GM21619 (cell line): ENCODE results near the gene HAGHL.
A peak's percentile ranks its signal among the peaks of the same experiment; 100 is the strongest.
"Not testable (repeated sequence)": the region's sequence is repeated elsewhere in the genome, so short reads cannot be mapped to it uniquely, and the experiment has no call there.

Experiments
- ATAC-seq: cut with Tn5 transposase; IDR thresholded peaks from one replicate; pipeline ENCODE4 v1.9.1; 2021; ENCODE audit not compliant: unreplicated experiment

The HAGHL gene

DNA sequence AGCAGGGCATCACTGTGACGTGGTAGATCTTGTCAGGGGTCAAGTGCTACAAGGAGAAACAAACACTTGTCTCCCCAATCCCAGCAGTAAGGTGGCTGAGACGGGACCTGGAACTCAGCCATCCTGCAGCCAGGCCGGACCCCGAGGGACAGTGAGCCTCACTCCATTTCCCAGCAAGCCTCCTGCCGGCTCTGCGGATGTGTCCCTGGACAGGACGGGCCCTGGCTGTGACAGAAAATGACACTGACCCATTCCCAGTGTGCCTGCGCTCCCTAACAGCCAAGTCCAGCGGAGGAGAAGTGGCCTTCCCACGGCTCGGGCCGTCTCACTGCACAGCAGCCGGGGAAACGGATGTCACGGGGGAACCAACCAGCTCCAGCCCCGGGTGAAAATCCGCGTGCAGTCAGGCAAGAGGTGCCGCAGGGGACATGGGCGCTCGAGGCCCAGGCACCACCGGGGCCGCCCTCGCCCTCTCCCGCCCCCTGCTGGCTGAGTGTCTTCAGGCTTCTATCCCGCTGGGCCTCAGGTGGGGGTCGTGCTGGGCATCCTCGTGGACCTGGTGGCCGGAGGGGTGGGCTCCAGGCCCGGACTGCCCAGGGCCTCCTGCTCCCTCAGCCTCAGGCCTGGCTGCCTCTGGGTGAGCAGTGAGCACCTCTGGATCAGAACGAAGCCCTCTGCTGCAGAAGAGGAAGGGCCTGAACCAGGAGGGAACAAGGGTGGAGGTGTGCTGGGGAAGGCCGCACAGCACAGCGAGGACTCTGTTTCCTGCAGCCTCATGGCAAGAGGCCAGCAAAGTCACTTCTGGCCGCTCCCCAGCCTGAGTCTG is 6.7 kb downstream of the HAGHL start:
- ATAC-seq, result no peak

DNA sequence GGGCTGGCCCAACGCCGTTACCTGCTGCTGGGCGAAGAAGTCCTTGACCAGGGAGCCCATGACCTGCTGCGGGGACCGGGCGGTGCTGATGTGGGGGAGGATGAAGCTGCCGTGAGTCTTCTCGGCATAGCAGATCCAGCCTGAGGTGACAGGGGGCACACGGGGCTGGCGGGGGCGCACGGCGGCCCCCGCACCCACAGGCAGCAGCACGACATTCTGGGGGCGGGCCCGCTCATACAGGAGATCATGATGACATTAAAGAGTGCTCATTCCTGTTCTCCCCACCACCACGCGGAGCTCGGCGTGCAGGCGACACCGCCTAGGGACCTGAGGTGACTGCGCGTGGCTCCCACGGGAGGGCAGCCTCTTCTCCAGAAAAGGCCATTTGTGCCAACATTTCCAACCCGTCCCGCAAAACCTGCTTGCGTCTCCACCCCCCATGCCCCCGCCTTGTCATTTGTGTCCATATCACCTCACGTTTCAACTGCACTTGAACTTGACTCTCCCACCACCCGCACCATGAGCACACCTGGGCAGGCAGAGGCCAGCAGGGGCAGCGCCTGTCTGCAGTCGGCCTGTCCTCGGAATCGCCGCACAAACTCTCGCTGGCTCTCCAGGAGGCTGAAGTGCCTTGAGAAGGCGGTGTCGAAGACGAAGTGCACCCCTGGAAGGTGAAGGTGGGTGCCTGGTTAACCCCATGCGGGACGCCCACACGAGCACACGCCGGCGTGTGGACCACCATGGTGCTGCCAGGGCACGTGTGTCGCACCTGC is 7.5 kb downstream of the HAGHL start:
- no peak for ATAC-seq

DNA sequence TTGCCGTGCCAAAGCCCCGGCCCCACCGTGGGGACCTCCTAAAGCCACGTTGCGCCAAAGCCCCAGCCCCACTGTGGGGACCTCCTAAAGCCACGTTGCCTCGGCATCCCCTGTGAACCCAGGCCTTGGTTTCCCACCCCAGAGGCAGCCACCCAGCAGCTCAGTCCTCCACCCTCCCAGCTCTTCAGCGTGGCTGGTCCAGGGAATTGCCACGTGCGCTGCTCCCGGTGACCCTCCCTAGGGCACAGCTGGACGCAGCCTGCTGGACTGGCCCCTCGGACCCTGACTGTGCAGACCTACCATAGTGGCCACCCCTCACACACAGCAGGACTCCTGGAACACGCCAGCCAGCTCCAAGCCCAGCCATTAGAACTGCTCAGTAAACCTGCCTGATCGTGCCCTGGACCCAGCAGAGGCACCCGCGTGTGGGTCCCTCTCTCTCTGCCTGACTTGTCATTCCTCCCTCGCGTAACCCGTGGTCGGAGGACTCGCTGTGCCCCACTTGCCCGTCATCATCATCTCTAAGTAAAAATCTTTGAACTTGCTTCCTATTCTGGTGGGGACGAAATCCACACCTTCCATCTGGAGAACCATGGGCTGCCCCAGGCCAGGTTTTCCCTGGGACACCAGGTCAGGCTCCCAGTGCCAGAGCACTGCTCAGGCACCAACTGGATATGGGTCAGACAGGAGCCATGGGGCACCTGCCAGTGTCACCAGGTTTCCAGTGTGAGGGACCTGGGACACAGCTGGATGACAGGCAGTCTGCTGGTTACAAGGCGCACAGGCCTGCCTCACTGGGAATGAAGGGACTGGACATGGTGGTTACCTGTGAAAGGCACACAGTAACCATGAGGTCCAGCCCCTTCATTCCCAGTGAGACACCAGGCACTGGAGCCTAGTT is 8.3 kb downstream of the HAGHL start:
- ATAC-seq, result no peak

DNA sequence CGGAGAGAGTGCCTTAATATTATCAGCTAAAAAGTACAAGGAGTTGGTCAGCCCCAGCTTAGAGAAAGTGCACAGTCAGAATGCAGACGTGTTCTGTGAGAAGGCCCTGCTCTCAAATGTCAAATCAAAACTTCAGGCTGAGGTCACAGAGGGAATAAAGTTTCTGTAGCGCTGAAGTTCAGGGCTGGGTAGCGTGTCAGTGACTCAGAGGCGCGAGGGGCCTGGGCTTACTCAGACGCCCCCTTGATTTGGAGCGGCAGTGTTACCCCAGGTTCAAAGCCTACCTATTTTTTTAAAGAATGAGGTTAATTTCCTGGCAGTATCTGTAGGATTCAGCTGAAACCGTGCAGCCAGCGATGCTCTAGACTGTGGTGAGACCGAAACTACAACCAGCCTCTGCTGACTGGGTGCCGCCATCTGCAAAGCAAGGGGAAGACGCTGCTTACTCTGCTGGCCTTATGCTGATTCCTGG is 9.1 kb downstream of the HAGHL start:
- no peak for ATAC-seq

DNA sequence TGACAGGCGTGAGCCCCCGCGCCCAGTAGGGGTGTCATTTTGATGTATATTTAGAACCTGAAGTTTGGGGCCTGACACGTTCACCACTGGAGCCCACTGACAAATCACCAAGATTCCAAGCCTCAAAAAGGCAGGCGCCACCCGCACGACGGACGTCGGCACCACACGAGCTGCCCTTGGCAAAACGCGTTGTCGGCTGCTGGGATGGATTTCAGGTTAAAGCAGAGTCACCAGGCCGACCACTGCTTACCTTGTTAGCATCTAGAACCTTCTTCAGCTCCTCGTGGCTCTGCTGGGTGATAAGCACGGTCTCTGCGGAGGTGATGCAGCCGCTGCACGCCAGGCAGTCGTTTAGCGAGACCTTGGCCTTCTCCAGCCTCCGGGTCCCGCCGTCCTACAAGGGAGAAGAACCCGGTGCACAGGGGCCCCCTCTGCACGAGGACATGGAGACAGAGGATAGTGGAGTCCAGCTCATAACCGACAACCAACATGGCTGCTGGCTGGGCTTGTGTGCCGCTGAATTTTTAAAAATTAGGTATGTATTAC is 10.1 kb downstream of the HAGHL start:
- no peak for ATAC-seq

DNA sequence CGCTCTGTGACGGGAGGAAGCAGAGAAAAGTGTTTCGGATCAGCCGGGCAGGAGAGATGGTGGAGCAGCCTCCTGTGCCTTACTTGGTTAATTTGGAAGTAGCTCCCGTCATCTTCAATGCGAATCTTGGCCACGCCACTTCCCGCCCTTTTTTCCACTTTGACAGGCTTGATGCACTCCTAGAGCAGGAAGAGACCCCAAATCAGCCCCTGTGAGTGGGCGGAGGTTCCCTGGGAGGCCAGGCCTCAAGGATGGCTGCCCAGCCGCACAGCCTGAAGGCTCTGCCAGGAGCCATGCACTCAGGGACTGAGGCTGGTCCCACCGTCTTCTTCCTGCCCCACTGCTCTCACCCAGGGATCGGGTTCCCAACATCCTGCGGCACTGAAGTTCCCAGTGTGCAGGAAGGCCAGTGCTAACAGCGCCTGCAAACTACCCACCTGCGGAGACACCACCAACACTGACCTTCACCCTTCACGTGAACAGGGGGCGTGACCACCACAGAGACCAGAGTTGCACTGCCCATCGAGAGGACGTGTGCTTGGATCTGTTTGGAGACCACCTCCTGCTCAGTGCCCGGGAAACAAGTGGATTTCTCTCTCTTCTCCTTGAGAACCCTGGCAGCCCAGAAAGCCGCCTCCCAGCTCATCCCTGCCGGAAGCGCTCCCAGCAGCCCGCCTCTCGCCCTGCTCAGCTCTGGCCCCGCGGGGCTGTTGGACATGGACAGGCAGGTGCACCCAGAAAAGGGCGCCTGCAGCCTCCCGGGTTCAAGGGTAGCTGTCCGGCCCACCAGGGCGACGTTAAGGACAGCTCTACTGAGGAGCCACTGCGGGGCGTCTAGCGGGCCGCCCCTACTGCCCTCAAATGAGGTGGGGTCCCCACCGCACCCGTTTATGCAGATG is 12.9 kb downstream of the HAGHL start:
- ATAC-seq, result no peak

DNA sequence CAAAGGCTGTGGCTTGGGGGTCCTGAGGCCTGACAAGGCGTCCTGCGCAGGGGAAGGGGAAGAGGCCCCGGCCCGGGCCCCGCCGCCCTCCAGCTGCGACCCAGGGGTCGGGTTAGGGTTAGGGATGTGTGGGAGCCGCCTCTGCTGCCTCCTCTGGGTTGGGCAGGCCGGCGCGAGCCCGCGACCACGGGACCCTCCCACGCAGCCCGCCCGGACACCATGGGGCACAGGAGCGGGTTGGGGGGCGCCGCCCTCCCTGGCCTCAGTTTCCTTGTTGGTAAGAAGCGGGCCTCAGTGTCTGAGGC is 13.5 kb downstream of the HAGHL start:
- peak; percentile 18 for ATAC-seq

DNA sequence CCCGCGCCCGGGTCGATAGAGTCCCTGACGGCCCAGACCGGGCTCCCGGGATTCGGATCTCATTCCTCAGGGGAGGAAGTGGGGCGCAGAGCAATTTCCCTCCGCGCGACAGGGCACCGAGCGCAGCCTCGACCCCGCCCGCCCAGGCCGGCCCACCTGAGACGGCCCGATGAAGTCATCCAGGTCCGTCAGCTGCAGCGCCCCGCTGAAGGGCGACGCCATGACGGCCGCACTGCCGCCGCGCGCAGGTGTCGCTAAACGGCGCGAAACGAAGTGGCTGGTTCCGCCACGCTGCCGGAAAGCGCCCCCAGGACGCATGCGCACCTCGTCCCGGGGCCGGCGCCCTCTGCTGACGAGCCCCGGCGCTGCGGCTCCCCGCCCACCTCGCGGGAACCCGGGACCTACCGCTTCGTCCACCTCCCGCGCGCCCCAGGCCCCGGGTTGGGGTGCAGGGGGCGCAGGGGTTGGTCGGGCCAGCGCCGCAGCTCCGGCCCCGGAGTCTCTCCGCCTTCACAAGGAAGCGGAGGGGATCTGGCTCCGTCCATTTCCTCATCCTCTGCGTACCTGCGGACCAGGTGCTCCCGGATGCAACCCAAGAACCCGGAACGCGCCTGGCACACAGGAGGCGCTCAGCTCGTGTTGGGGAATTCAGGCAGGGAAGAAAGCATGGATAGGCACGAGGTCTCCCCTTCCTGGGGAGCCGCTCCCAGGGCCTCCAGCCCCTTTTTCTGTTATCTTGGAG is 14.0 kb downstream of the HAGHL start, which contains the start of gene CIAO3:
TSS of gene CIAO3 (minus strand) at position 234 of the 742 bp plus-strand sequence. CDS start at position 222, 12 bp downstream.
- peak; percentile 67 for ATAC-seq

DNA sequence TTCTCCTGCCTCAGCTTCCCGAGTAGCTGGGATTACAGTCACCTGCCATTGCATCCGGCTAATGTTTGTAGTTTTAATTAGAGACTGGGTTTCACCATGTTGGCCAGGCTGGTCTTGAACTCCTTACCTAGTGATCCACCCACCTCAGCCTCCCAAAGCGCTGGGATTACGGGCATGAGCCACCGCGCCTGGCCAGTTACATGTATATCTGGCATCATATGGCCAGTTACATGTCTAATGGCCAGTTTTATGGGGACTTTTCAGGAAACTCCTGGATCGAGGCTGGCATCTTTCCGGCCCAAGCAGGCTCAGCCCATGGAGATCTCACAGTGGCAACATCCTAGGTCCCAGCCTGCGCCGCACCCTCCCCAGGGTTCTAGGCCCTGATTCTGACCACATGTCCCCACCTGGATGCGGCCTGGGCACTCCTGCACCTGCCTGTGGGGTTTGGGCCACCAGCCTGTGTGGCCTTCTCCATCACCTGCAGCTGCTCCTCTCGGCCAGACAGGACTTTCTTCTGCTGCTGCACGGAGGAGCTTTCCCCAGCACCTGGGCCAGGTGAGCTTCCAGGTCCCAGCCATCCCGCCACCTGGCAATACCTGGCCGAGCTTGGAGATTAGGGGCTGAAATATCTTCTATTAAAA is 15.2 kb downstream of the HAGHL start:
- no peak for ATAC-seq

DNA sequence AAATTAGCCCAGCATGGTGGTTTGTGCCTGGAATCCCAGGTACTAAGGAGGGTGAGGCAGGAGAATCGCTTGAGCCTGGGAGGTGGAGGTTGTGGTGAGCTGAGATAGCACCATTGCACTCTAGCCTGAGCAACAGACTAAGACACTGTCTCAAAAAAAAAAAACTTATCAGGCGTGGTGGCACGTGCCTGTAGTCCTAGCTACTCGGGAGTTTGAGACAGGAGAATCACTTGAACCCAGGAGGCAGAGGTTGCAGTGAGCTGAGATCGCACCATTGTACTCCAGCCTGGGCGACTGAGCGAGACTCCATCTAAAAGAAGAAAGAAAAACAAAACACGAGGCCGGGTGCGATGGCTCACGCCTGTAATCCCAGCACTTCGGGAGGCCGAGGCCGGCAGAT is 16.0 kb downstream of the HAGHL start:
- ATAC-seq, result not testable (repeated sequence)

DNA sequence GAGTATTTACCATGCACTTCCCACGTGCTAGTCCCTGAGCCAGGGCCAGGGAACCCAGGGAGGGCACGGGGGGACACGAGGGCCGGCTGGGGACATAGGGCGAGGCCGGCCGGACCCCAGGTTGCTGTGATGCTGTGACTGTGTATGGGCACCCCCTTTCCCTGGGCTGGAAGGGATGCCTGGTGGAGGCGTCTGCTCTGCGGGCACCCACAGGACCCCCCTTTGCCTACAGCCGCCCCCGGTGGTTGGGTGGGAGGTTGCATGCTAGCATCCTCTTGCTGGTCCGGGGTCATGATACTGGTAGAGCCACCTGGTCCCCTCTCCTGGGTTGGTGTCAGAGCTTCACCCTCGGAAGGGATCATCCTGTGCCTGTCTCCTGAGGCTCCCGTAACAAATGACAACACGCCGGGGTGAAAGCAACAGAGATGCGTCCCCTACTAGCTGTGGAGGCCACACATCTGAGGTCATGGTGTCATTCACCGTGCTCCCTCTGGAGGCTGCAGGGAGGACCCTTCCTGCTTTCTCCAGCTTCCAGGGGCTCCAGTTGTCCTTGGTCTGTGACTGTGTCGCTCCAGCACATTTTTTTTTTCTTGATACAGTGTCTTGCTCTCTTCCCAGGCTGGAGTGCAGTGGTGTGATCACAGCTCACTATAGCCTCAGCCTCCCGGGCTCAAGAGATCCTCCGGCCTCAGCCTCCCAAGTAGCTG is 17.0 kb downstream of the HAGHL start:
- ATAC-seq, result no peak

DNA sequence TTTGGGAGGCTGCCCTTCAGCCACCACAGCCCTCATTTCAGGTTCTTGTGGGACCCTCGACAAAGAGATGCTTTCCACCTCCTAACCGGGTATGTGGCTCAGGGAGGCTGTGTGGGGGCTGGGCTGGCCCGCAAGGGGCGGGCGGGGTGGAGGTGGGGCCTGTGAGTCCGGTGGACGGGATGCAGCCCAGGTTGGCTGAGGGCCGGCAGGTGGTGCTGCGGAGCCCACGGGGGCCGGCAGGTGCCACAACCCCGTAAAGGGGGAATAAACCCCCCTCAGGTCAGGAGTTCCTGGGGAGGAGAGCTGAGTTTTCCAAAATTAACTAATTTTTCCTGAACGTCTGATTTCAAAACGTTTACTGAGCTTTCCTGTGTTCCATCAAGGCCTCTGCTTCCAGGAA is 18.8 kb downstream of the HAGHL start:
- ATAC-seq, result no peak

DNA sequence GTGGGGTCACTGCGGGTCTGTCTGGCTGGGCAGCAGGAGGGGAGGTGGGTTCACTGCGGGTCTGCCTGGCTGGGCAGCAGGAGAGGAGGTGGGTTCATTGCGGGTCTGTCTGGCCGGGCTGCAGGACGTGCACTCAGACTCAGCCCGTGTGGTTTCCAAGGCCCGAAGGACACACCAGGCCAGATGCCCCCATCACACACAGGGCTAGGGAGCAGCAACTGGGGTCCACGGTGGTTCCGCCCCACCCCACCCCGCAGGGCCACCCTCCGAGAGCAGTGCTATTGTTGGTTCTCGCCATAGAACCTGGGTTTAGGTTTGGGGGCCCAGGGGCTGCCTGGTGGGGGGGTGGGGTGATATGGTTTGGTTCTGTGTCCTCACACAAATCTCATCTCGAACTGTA is 19.7 kb downstream of the HAGHL start:
- no peak for ATAC-seq

DNA sequence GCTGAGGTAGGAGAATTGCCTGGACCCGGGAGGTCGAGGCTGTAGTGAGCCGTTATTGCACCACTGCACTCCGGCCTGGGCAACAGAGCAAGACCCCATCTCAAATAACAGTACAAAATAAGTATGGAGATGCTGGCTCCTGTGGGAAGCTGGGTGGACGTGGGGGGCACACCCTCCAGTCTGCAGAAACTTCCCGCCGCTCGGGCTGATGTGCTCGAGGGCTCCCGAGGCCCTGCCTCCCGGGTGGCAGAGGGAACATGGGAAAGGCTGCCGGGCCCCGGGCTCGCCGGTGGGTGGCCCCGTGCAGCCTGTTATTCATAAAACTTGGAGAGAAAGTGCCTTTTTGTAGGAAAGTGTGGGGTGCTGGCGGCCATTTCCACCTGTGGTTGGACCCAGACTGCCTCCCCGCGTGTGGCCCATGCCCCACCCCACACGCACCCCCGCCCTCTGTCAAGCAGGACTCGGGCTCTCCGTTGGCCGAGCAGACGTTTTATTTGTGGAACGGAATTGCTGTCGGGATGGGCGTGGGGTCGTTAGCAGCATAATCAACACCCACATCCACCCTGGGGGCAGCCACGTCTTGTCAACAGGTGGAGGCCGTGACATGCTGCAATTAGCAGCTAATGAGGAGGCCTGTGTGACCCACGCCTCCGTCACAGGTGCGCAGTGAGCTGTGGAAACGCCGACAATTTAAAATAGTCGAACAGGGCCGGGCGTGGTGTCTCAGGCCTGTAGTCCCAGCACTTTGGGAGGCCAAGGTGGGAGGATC is 21.3 kb downstream of the HAGHL start:
- ATAC-seq, result no peak

DNA sequence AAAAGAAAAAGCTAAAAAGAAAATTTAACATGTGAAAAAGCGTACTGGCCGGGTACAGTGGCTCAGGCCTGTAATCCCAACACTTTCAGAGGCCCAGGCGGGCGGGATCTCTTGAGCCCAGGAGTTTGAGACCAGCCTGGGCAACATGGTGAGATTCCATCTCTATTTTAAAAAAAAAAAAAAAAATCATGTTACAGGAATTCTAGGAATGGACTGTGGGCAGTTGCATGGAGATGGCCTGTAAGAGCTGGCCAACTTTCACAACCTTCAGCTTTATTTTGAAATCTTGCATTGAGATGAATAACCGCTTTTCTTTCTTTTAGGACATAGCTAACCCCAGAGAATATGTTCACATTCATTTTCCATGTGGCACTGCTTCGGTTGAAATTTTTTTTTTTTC is 22.1 kb downstream of the HAGHL start:
- no peak for ATAC-seq

DNA sequence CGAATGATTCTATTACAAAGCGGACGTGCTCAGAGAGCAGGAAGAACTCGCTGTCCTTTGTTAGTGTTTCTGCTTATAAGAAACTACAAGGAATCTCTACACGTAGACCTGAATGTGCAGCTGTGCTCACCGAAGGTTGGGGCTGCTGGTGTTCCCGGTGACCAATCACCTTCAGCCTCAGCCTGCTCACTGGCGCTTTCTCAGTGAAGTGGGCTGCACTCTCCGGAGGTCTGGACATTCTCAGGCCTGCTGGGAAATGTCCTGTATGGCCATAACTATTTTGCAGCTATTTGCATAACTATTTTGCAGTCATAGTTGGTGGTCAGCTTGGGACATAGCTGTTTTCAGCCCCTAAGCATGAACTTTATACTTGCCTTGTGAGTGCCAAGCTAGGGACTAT is 23.6 kb downstream of the HAGHL start:
- no peak for ATAC-seq
